Ectodermal cell (in vitro differentiated cells): Measurements from ENCODE around the gene DYNC1I1.

Experiments
- H3K27ac ChIP-seq: 2 replicates; pipeline ENCODE4 v1.7.0; 2013; ENCODE audit warnings: mild to moderate bottlenecking, low read depth, low read length; ENCODE audit not compliant: insufficient read depth, poor library complexity, severe bottlenecking
- H3K27me3 ChIP-seq: 2 replicates; pipeline ENCODE4 v1.7.0; 2013; ENCODE audit warnings: mild to moderate bottlenecking, low read length; ENCODE audit not compliant: insufficient read depth, control insufficient read depth, poor library complexity, severe bottlenecking
- H3K36me3 ChIP-seq: one replicate; pipeline ENCODE4 v1.7.0; 2013; ENCODE audit warnings: low read length; ENCODE audit not compliant: control insufficient read depth, insufficient read depth
- H3K4me1 ChIP-seq: one replicate; pipeline ENCODE4 v1.7.0; 2013; ENCODE audit warnings: low read length; ENCODE audit not compliant: control insufficient read depth, insufficient read depth
- H3K4me3 ChIP-seq: 2 replicates; pipeline ENCODE4 v1.7.0; 2013; ENCODE audit warnings: low read depth, low read length, control low read depth; ENCODE audit not compliant: insufficient read depth
- H3K9me3 ChIP-seq: 2 replicates; pipeline ENCODE4 v1.7.0; 2013; ENCODE audit warnings: mild to moderate bottlenecking, low read length, moderate library complexity; ENCODE audit not compliant: control insufficient read depth
- WGBS, 2 experiments: methylation state at CpG; one replicate each; pipeline ENCODE4 v1.1.7; 2013; ENCODE audit warnings: missing lambda C conversion rate in 2 of 2; 5-methylcytosine and 5-hydroxymethylcytosine counted together

Gene DYNC1I1

GRCh38 chr7:95755277-95755934 lies 16.9 kb upstream of the DYNC1I1 start:
- Histone ChIP-seq H3K27me3 (no peaks in the 10 kb centered on the region), H3K4me1 (no peaks in the 10 kb centered on the region), H3K36me3 (no peaks in the 10 kb centered on the region), H3K9me3 (no peaks in the 10 kb centered on the region), H3K4me3 (no peak overlapping the region), H3K27ac (no peak overlapping the region)
- WGBS, 2 experiments, result 82 to 84% methylated on average over 5 to 6 of the region's 6 CpGs

- 90 to 100% methylated on average over 3 of the region's 3 CpGs for WGBS, 2 experiments
- Histone ChIP-seq H3K27me3 (no peaks in the 10 kb centered on the region), H3K4me1 (no peaks in the 10 kb centered on the region), H3K27ac (no peak overlapping the region), H3K9me3 (no peaks in the 10 kb centered on the region), H3K36me3 (no peaks in the 10 kb centered on the region), H3K4me3 (no peak overlapping the region)
Observed at GRCh38 chr7:95758187-95758586, 14.2 kb upstream of the DYNC1I1 start.

- H3K27ac ChIP-seq, result no peak overlapping the region
- 94 to 97% methylated on average over 1 to 2 of the region's 2 CpGs for WGBS, 2 experiments
- H3K4me1 ChIP-seq, result no peaks in the 10 kb centered on the region
Observed at GRCh38 chr7:95766086-95766485, 6.3 kb upstream of the DYNC1I1 start.

GRCh38 chr7:95766657-95767056 lies 5.7 kb upstream of the DYNC1I1 start:
- WGBS, 2 experiments, result 90 to 100% methylated on average over 1 of the region's 1 CpG
- Histone ChIP-seq H3K4me3 (no peak overlapping the region), H3K9me3 (no peaks in the 10 kb centered on the region), H3K4me1 (no peaks in the 10 kb centered on the region), H3K27ac (no peak overlapping the region), H3K36me3 (no peaks in the 10 kb centered on the region), H3K27me3 (peaks cover 3% of the 10 kb centered on the region)

More at GRCh38 chr7:95766086-95766485, 6.3 kb upstream of the DYNC1I1 start:
- H3K4me3 ChIP-seq, result no peak overlapping the region
- no peaks in the 10 kb centered on the region for H3K9me3 ChIP-seq
- no peaks in the 10 kb centered on the region for H3K27me3 ChIP-seq
- no peaks in the 10 kb centered on the region for H3K36me3 ChIP-seq

- H3K27ac ChIP-seq, result no peak overlapping the region
- H3K36me3 ChIP-seq, result no peaks in the 10 kb centered on the region
- H3K4me1 ChIP-seq, result peaks cover 3% of the 10 kb centered on the region
- no peaks in the 10 kb centered on the region for H3K9me3 ChIP-seq
- H3K4me3 ChIP-seq, result peak overlapping the region; percentile 54
- WGBS, 2 experiments, result 4 to 6% methylated on average over 45 of the region's 45 CpGs
- peaks cover 28% of the 10 kb centered on the region for H3K27me3 ChIP-seq
Observed at GRCh38 chr7:95772771-95773581, 622 bp downstream of the DYNC1I1 start.

GRCh38 chr7:95776561-95777185 lies 4.3 kb downstream of the DYNC1I1 start:
- Histone ChIP-seq H3K4me1 (peaks cover 3% of the 10 kb centered on the region), H3K4me3 (no peak overlapping the region), H3K9me3 (no peaks in the 10 kb centered on the region), H3K27me3 (peaks cover 25% of the 10 kb centered on the region), H3K27ac (no peak overlapping the region), H3K36me3 (no peaks in the 10 kb centered on the region)
- 85 to 94% methylated on average over 2 of the region's 2 CpGs for WGBS, 2 experiments

- H3K4me1 ChIP-seq, result peaks cover 3% of the 10 kb centered on the region
- H3K36me3 ChIP-seq, result no peaks in the 10 kb centered on the region
- H3K4me3 ChIP-seq, result no peak overlapping the region
- H3K27ac ChIP-seq, result no peak overlapping the region
- H3K9me3 ChIP-seq, result no peaks in the 10 kb centered on the region
- 88 to 93% methylated on average over 7 of the region's 7 CpGs for WGBS, 2 experiments
- H3K27me3 ChIP-seq, result peaks cover 19% of the 10 kb centered on the region
Observed at GRCh38 chr7:95777269-95777668, 4.9 kb downstream of the DYNC1I1 start.

- WGBS, 2 experiments, result 95 to 100% methylated on average over 1 to 5 of the region's 5 CpGs
- H3K36me3 ChIP-seq, result no peaks in the 10 kb centered on the region
- H3K9me3 ChIP-seq, result no peaks in the 10 kb centered on the region
- H3K4me3 ChIP-seq, result no peak overlapping the region
- no peaks in the 10 kb centered on the region for H3K27me3 ChIP-seq
- H3K27ac ChIP-seq, result no peak overlapping the region
- H3K4me1 ChIP-seq, result no peaks in the 10 kb centered on the region
Observed at GRCh38 chr7:95780665-95781064, 8.3 kb downstream of the DYNC1I1 start.

GRCh38 chr7:95781961-95782586 lies 9.7 kb downstream of the DYNC1I1 start:
- H3K27me3 ChIP-seq, result no peaks in the 10 kb centered on the region
- 91 to 94% methylated on average over 3 of the region's 3 CpGs for WGBS, 2 experiments
- no peak overlapping the region for H3K27ac ChIP-seq

GRCh38 chr7:95784796-95785195 lies 12.4 kb downstream of the DYNC1I1 start:
- no peak overlapping the region for H3K4me3 ChIP-seq
- H3K27ac ChIP-seq, result no peak overlapping the region
- no peaks in the 10 kb centered on the region for H3K4me1 ChIP-seq
- no peaks in the 10 kb centered on the region for H3K9me3 ChIP-seq
- H3K36me3 ChIP-seq, result no peaks in the 10 kb centered on the region
- no peaks in the 10 kb centered on the region for H3K27me3 ChIP-seq

More at GRCh38 chr7:95781961-95782586, 9.7 kb downstream of the DYNC1I1 start:
- Histone ChIP-seq H3K9me3 (no peaks in the 10 kb centered on the region), H3K36me3 (no peaks in the 10 kb centered on the region), H3K4me3 (no peak overlapping the region), H3K4me1 (no peaks in the 10 kb centered on the region)
